Measurements from ENCODE around the gene PLCG1. TPM values are rescaled to one million over a fixed set of nuclear protein-coding genes. Genes with fewer than 3 reads are reported as not detected.

The PLCG1 gene
- total and polyA plus RNA-seq, 2 experiments from 2014 or later: 27.4 to 206 TPM

DNA sequence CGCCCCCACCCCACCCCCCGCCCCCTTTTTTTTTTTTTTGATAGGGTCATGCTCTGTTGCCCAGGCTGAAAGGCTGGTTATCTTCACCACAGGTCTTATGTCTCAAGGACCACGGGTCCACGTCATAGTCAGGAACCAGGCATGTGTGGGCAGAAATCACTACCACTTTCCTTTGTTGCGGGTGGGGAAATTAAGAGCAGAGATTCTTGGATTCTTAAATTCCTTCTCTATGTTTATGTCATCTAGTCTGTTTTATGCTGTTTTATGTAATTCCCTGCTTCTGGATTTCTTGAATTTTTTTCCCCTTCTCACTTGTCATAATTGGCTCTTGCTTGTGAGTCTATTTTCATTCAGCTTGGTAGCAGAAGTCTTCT, 25.8 kb upstream of the PLCG1 start:
- H3K27ac Mint-ChIP-seq: no peak overlapping the region

More for the DNA sequence above, 25.8 kb upstream of the PLCG1 start:
- no peaks in the 10 kb centered on the region for H3K4me1 ChIP-seq (ENCODE audit: insufficient read depth)
- Mint-ChIP-seq H3K27me3 (ENCODE audit: insufficient read depth, low read depth, poor library complexity) (no peaks in the 10 kb centered on the region), H3K36me3 (ENCODE audit: low read depth) (peaks cover 79% of the 10 kb centered on the region), H3K9me3 (no peaks in the 10 kb centered on the region), H3K4me1 (no peaks in the 10 kb centered on the region), H3K4me3 (no peak overlapping the region)
- H3K79me2 ChIP-seq (replicated peaks; ENCODE audit: insufficient read depth): no peaks in the 10 kb centered on the region
- H3K4me3 ChIP-seq: no peak overlapping the region
- no peak overlapping the region for H3K27ac ChIP-seq (ENCODE audit: low read depth)
- H4K20me1 ChIP-seq (replicated peaks; ENCODE audit: insufficient read depth): peaks cover 3% of the 10 kb centered on the region; the same call in 1 of the 2 replicates
- H2AFZ ChIP-seq: no peak overlapping the region
- ATAC-seq (no peak), DNase-seq (ENCODE audit: low spot score) (no peak)
- peaks cover 41% of the 10 kb centered on the region for H3K36me3 ChIP-seq (ENCODE audit: insufficient read depth)
- H3F3A ChIP-seq (replicated peaks; ENCODE audit: low read depth): peaks cover 4% of the 10 kb centered on the region; the same call in 1 of the 2 replicates
- no peaks in the 10 kb centered on the region for H3K9me2 ChIP-seq (ENCODE audit: insufficient read depth)
- no peak overlapping the region for H3K4me2 ChIP-seq
- no peak for TF ChIP-seq NANOG (IDR thresholded peaks at IDR 0.05; ENCODE audit: borderline replicate concordance)
- TF ChIP-seq EZH2phosphoT487 (IDR thresholded peaks at IDR 0.05; ENCODE audit: unreplicated experiment): no peak
- no peak for TF ChIP-seq EZH2 (IDR thresholded peaks at IDR 0.05; ENCODE audit: low read depth, unreplicated experiment)
- TF ChIP-seq, protein P1, sequence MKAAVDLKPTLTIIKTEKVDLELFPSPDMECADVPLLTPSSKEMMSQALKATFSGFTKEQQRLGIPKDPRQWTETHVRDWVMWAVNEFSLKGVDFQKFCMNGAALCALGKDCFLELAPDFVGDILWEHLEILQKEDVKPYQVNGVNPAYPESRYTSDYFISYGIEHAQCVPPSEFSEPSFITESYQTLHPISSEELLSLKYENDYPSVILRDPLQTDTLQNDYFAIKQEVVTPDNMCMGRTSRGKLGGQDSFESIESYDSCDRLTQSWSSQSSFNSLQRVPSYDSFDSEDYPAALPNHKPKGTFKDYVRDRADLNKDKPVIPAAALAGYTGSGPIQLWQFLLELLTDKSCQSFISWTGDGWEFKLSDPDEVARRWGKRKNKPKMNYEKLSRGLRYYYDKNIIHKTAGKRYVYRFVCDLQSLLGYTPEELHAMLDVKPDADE (IDR thresholded peaks at IDR 0.05): no peak
- no peak for TF ChIP-seq ZNF114 (CRISPR knock-in tag; IDR thresholded peaks at IDR 0.05)
- TF ChIP-seq, protein P2, sequence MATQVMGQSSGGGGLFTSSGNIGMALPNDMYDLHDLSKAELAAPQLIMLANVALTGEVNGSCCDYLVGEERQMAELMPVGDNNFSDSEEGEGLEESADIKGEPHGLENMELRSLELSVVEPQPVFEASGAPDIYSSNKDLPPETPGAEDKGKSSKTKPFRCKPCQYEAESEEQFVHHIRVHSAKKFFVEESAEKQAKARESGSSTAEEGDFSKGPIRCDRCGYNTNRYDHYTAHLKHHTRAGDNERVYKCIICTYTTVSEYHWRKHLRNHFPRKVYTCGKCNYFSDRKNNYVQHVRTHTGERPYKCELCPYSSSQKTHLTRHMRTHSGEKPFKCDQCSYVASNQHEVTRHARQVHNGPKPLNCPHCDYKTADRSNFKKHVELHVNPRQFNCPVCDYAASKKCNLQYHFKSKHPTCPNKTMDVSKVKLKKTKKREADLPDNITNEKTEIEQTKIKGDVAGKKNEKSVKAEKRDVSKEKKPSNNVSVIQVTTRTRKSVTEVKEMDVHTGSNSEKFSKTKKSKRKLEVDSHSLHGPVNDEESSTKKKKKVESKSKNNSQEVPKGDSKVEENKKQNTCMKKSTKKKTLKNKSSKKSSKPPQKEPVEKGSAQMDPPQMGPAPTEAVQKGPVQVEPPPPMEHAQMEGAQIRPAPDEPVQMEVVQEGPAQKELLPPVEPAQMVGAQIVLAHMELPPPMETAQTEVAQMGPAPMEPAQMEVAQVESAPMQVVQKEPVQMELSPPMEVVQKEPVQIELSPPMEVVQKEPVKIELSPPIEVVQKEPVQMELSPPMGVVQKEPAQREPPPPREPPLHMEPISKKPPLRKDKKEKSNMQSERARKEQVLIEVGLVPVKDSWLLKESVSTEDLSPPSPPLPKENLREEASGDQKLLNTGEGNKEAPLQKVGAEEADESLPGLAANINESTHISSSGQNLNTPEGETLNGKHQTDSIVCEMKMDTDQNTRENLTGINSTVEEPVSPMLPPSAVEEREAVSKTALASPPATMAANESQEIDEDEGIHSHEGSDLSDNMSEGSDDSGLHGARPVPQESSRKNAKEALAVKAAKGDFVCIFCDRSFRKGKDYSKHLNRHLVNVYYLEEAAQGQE (IDR thresholded peaks at IDR 0.05; ENCODE audit: unreplicated experiment): no peak
- TF ChIP-seq, protein P3, sequence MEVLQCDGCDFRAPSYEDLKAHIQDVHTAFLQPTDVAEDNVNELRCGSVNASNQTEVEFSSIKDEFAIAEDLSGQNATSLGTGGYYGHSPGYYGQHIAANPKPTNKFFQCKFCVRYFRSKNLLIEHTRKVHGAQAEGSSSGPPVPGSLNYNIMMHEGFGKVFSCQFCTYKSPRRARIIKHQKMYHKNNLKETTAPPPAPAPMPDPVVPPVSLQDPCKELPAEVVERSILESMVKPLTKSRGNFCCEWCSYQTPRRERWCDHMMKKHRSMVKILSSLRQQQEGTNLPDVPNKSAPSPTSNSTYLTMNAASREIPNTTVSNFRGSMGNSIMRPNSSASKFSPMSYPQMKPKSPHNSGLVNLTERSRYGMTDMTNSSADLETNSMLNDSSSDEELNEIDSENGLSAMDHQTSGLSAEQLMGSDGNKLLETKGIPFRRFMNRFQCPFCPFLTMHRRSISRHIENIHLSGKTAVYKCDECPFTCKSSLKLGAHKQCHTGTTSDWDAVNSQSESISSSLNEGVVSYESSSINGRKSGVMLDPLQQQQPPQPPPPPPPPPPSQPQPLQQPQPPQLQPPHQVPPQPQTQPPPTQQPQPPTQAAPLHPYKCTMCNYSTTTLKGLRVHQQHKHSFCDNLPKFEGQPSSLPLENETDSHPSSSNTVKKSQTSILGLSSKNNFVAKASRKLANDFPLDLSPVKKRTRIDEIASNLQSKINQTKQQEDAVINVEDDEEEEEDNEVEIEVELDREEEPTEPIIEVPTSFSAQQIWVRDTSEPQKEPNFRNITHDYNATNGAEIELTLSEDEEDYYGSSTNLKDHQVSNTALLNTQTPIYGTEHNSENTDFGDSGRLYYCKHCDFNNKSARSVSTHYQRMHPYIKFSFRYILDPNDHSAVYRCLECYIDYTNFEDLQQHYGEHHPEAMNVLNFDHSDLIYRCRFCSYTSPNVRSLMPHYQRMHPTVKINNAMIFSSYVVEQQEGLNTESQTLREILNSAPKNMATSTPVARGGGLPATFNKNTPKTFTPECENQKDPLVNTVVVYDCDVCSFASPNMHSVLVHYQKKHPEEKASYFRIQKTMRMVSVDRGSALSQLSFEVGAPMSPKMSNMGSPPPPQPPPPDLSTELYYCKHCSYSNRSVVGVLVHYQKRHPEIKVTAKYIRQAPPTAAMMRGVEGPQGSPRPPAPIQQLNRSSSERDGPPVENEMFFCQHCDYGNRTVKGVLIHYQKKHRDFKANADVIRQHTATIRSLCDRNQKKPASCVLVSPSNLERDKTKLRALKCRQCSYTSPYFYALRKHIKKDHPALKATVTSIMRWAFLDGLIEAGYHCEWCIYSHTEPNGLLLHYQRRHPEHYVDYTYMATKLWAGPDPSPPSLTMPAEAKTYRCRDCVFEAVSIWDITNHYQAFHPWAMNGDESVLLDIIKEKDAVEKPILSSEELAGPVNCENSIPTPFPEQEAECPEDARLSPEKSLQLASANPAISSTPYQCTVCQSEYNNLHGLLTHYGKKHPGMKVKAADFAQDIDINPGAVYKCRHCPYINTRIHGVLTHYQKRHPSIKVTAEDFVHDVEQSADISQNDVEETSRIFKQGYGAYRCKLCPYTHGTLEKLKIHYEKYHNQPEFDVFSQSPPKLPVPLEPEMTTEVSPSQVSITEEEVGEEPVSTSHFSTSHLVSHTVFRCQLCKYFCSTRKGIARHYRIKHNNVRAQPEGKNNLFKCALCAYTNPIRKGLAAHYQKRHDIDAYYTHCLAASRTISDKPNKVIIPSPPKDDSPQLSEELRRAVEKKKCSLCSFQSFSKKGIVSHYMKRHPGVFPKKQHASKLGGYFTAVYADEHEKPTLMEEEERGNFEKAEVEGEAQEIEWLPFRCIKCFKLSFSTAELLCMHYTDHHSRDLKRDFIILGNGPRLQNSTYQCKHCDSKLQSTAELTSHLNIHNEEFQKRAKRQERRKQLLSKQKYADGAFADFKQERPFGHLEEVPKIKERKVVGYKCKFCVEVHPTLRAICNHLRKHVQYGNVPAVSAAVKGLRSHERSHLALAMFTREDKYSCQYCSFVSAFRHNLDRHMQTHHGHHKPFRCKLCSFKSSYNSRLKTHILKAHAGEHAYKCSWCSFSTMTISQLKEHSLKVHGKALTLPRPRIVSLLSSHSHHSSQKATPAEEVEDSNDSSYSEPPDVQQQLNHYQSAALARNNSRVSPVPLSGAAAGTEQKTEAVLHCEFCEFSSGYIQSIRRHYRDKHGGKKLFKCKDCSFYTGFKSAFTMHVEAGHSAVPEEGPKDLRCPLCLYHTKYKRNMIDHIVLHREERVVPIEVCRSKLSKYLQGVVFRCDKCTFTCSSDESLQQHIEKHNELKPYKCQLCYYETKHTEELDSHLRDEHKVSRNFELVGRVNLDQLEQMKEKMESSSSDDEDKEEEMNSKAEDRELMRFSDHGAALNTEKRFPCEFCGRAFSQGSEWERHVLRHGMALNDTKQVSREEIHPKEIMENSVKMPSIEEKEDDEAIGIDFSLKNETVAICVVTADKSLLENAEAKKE (CRISPR knock-in tag; IDR thresholded peaks at IDR 0.05): no peak
- TF ChIP-seq, protein P4, sequence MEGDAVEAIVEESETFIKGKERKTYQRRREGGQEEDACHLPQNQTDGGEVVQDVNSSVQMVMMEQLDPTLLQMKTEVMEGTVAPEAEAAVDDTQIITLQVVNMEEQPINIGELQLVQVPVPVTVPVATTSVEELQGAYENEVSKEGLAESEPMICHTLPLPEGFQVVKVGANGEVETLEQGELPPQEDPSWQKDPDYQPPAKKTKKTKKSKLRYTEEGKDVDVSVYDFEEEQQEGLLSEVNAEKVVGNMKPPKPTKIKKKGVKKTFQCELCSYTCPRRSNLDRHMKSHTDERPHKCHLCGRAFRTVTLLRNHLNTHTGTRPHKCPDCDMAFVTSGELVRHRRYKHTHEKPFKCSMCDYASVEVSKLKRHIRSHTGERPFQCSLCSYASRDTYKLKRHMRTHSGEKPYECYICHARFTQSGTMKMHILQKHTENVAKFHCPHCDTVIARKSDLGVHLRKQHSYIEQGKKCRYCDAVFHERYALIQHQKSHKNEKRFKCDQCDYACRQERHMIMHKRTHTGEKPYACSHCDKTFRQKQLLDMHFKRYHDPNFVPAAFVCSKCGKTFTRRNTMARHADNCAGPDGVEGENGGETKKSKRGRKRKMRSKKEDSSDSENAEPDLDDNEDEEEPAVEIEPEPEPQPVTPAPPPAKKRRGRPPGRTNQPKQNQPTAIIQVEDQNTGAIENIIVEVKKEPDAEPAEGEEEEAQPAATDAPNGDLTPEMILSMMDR (conservative IDR thresholded peaks at IDR 0.05; ENCODE audit: low read depth in 2 of 2): no peak
- H3K27me3 ChIP-seq (ENCODE audit: insufficient read depth): no peaks in the 10 kb centered on the region

Measured in GM23338 (cell line).